ENCODE results near the gene SSBP2.

SSBP2 gene

GRCh38 chr5:81556809-81557208 is 194.1 kb downstream of the SSBP2 start:
- TF ChIP-seq CEBPB (IDR thresholded peaks at IDR 0.05) (no peak), TCF12 (IDR thresholded peaks at IDR 0.05; ENCODE audit: low read depth) (no peak), REST (IDR thresholded peaks at IDR 0.05; ENCODE audit: low read depth) (no peak), TEAD4 (IDR thresholded peaks at IDR 0.05) (no peak), NFIC (IDR thresholded peaks at IDR 0.05) (no peak), EP300 (IDR thresholded peaks at IDR 0.05; ENCODE audit: borderline replicate concordance) (no peak), YY1 (IDR thresholded peaks at IDR 0.05; ENCODE audit: low read depth) (no peak), USF1 (IDR thresholded peaks at IDR 0.05) (no peak), TAF1 (IDR thresholded peaks at IDR 0.05; ENCODE audit: low read depth) (no peak), CREB1 (IDR thresholded peaks at IDR 0.05; ENCODE audit: low read depth) (no peak), MAX (IDR thresholded peaks at IDR 0.05) (no peak), RAD21 (IDR thresholded peaks at IDR 0.05; ENCODE audit: low read depth) (no peak), FOXM1 (IDR thresholded peaks at IDR 0.05; ENCODE audit: borderline replicate concordance, low read depth) (no peak), ZBTB7A (IDR thresholded peaks at IDR 0.05; ENCODE audit: low read depth) (no peak), EGR1 (IDR thresholded peaks at IDR 0.05) (no peak)

GRCh38 chr5:81555865-81556264 is 195.0 kb downstream of the SSBP2 start:
- TF ChIP-seq TCF12 (IDR thresholded peaks at IDR 0.05; ENCODE audit: low read depth) (no peak), CREB1 (IDR thresholded peaks at IDR 0.05; ENCODE audit: low read depth) (no peak), EGR1 (IDR thresholded peaks at IDR 0.05) (no peak), USF1 (IDR thresholded peaks at IDR 0.05) (no peak), TEAD4 (IDR thresholded peaks at IDR 0.05) (no peak), YY1 (IDR thresholded peaks at IDR 0.05; ENCODE audit: low read depth) (no peak), ZBTB7A (IDR thresholded peaks at IDR 0.05; ENCODE audit: low read depth) (no peak), MAX (IDR thresholded peaks at IDR 0.05) (no peak), NFIC (IDR thresholded peaks at IDR 0.05) (no peak), FOXM1 (IDR thresholded peaks at IDR 0.05; ENCODE audit: borderline replicate concordance, low read depth) (no peak), REST (IDR thresholded peaks at IDR 0.05; ENCODE audit: low read depth) (no peak), EP300 (IDR thresholded peaks at IDR 0.05; ENCODE audit: borderline replicate concordance) (no peak), RAD21 (IDR thresholded peaks at IDR 0.05; ENCODE audit: low read depth) (no peak), CEBPB (IDR thresholded peaks at IDR 0.05) (no peak), TAF1 (IDR thresholded peaks at IDR 0.05; ENCODE audit: low read depth) (no peak)

- TF ChIP-seq EGR1 (IDR thresholded peaks at IDR 0.05) (no peak), CEBPB (IDR thresholded peaks at IDR 0.05) (no peak), CREB1 (IDR thresholded peaks at IDR 0.05; ENCODE audit: low read depth) (no peak), MAX (IDR thresholded peaks at IDR 0.05) (no peak), YY1 (IDR thresholded peaks at IDR 0.05; ENCODE audit: low read depth) (no peak), REST (IDR thresholded peaks at IDR 0.05; ENCODE audit: low read depth) (no peak), TEAD4 (IDR thresholded peaks at IDR 0.05) (no peak), EP300 (IDR thresholded peaks at IDR 0.05; ENCODE audit: borderline replicate concordance) (no peak), TCF12 (IDR thresholded peaks at IDR 0.05; ENCODE audit: low read depth) (no peak), NFIC (IDR thresholded peaks at IDR 0.05) (no peak), TAF1 (IDR thresholded peaks at IDR 0.05; ENCODE audit: low read depth) (no peak), ZBTB7A (IDR thresholded peaks at IDR 0.05; ENCODE audit: low read depth) (no peak), FOXM1 (IDR thresholded peaks at IDR 0.05; ENCODE audit: borderline replicate concordance, low read depth) (no peak), USF1 (IDR thresholded peaks at IDR 0.05) (no peak), RAD21 (IDR thresholded peaks at IDR 0.05; ENCODE audit: low read depth) (no peak)
Observed at GRCh38 chr5:81554647-81555046, 196.2 kb downstream of the SSBP2 start.

Measured in Ishikawa (cell line).